Stimulated activated CD8-positive, alpha-beta memory T cell treated with anti-CD3 and anti-CD28 coated beads, Interleukin-12 subunit alpha, Interleukin-12 subunit beta, amount 100 ng/mL, for 4 hours (primary cell): Measurements from ENCODE around the gene COL20A1.
"Not testable (repeated sequence)": the region's sequence is repeated elsewhere in the genome, so short reads cannot be mapped to it uniquely, and the experiment has no call there.

Experiments used
- DNase-seq: peaks from one replicate; pipeline ENCODE4 v3.0.0-alpha.2; 2020; ENCODE audit warnings: low read depth

COL20A1 gene

DNA sequence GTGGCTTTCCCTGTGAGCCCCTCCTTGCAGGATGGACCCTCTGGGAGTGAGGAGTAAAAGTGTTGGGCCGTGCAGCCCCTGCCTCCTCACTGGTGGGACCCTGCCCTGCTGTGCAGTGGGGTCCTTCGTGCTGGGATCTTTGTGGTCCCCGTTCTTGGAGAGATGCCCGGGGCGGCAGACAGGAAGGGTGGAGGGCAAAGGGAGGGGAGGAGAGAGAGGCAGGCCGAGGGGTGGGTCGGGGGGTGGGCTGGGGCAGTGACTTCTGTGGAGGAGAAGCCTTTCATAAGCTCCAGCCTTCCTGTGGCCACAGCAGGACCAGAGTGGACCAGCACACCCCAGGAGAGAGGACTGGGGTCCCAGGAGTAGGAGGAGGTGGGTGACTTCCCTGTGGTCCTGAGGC lies at the start of gene COL20A1:
TSS of gene COL20A1 (plus strand) at position 283 of the 400 bp plus-strand sequence. CDS start 1,922 bp downstream, outside the sequence.
- DNase-seq: no peak

DNA sequence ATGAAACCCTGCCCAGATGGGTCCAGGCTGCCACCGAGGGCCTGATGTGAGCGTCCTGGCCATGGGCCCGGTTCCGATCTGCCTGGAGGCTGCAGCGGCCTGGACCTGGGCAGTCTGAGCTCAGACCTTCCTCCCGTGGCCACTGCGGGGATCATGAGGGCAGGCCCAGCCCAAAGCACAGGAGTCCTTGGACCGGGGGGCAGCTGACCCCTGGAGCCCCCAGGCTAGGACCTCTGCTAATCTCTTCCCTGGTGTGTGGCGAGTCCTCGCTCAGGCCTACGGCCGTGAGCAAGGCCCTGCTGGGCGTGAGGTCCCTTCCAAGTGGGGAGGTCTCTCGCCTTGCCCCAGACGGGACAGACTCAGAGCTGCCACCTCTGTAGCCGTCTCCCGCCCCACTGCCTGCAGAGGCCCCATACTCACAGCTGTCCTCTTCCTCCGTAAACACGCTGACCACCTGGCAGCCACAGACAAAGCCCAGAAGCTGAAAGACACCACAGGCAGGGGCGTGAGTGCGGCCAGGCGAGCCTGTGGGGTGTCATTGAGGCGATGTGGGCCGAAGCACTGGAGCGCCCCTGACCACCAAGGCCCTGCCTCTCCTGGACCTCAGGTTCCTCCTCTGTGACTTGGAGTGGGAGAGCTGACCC lies 49.3 kb upstream of the COL20A1 start:
- DNase-seq: no peak

GRCh38 chr20:63244468-63244867 lies 48.5 kb upstream of the COL20A1 start:
- no peak for DNase-seq

- DNase-seq: no peak
These were observed 46.3 kb upstream of the COL20A1 start for GRCh38 chr20:63246490-63247288.

GRCh38 chr20:63247671-63248228 lies 45.2 kb upstream of the COL20A1 start:
- DNase-seq: no peak

GRCh38 chr20:63248835-63249591 lies 44.0 kb upstream of the COL20A1 start:
- DNase-seq: no peak

DNA sequence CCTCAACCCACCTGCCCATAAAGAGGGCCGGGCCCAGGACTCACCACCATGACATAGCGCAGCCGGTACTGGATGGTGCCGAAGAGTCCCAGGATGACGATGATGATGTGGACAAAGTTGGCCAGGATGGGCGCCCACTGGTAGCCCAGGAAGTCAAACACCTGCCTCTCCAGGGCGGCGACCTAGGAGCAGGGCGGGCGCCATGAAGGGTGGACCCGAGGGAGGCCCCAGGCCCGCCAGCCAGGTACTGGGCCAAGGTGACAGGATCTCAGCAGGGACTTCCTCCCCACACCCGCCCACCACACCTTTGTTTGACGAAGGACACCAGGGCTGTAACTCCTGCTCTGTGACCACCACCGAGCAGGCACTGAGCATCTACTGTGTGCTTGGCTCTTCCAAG lies 43.1 kb upstream of the COL20A1 start:
- no peak for DNase-seq

GRCh38 chr20:63251350-63251749 lies 41.6 kb upstream of the COL20A1 start:
- DNase-seq: not testable (repeated sequence)

DNA sequence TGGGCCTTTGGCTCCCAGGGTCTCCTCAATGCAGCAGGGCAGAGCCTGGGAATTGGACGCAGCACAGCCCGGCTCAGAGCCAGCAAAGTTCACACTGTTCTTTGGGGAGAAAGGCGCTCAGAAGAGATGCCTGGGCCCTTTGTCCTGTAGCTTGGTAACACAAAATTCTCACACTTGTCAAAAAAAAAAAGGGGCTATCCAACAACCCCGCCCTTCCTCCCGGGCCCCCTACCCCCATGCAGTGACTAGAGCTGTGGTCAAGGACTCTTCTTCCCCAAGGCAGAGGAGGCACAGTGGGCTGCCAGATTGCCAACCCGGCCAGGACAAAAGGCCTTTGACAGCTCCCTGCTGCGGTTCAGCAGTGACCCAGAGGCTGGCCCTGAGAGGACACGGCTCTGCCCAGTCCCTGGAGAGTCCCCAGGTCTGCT lies 40.7 kb upstream of the COL20A1 start:
- DNase-seq: no peak

DNA sequence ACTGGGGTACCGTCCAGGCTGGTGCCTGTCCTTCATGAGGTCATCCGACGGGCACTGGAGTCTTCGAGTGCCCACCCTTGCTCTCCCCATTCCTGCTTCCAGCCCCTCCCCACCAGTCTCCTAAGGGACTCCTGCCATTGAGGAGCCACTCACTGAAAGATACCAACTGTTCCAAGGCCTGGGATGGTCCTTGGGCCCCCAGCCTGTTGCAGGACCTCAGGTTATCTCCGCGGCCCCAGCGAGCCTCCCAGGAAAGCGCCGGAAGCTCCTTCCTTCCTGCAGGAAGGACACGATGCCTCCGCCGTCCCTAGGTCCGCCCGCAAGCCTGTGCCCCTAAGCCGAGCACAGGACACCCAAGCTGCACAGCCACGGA lies 39.9 kb upstream of the COL20A1 start:
- DNase-seq: no peak

- DNase-seq: no peak
These were observed 39.4 kb upstream of the COL20A1 start for GRCh38 chr20:63253438-63254231.

- DNase-seq: no peak
These were observed 38.8 kb upstream of the COL20A1 start, which contains the start of gene NKAIN4 for GRCh38 chr20:63254232-63254605. NKAIN4 (minus strand) TSS chr20:63254463; CDS start chr20:63254450, 13 bp downstream.

DNA sequence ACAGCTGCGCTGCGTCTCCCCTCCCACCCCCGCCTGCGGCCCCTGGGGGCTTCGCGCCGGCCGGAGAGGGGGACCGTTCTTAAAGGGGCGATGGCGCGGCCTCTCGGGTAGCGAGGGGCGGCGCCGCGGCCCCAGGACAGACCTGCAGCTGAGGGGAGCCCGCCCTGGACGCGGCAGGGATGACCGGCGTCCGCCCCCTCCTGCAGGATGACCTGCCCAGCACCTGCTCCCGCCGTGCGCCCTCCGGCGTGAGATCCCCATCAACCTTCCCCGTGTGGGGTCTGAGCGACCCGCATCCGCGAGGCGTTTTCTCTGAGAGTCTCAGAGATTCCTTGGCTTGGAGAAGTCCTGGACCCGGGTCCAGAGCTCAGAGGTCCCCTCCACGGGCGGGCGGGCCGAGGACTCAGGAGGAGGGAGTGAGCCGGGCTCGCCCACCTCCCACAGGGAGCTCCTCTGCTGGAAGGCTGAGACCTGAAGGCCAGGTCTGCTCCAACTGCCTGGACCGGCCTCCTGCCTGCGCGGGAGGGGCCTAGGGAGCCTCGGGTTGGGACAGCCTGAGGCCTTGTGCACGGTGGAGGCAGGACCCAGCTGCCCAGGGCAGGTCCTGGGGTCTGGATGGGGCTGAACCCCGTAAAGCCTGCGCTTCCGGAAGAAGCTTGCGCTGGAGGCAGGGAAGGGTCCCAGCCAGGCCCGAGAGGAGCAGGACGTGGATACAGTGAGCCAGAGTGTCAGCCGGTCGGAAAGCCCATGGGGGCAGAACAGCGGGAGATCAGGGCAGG lies 38.2 kb upstream of the COL20A1 start:
- DNase-seq: no peak

- no peak for DNase-seq
These were observed 36.9 kb upstream of the COL20A1 start for GRCh38 chr20:63255931-63256704.

GRCh38 chr20:63256954-63257353 lies 36.0 kb upstream of the COL20A1 start:
- DNase-seq: no peak

DNA sequence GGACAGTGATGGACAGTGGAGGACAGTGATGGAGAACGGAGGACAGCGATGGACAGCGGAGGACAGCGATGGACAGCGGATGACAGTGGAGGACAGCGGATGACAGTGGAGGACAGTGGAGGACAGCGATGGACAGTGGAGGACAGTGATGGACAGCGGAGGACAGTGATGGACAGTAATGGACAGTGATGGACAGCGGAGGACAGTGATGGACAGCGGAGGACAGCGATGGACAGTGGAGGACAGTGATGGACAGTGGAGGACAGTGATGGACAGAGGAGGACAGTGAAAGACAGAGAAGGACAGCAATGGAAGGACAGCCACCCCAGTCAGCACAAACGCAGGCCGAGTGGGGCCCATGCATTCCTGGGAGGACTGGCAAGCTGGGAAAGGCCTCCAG lies 35.4 kb upstream of the COL20A1 start:
- no peak for DNase-seq

GRCh38 chr20:63258781-63259180 lies 34.2 kb upstream of the COL20A1 start:
- DNase-seq: no peak

DNA sequence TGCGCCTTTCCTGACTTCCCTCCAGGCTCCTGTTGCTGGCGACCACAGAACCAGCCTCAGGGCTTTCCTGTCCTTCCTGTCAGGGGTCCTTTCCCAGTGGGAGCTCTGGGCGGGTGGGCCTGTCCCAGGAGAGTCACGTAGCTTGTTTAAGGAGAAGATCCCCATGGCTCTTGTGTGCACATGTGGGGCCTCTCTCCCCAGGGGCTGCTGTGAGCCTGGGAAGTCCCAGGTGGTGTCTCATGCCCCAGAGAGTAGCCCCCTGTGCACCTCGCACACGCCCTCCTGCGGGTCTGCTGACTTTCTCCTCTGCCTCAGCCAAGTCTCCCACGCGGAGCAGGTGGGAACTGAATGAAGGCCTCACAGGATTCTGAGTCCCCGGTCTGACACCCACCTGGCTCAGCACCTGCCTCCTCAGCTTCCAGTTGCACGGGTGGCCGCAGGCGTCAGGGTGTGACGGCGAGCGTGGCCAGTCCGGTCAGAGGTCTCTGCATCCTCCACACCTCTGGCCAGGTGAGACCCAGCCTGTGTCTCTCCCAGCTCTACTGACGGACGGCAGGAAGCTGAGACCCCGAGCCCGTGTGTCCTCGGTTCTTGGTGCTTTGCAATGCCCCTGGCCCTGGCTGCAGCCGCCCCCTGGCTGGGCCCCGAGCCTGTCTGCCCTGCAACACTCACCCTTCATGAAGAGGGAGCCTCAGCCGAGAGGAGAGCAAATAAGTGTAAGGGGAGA lies 33.1 kb upstream of the COL20A1 start:
- DNase-seq: no peak

- DNase-seq: no peak
These were observed 32.5 kb upstream of the COL20A1 start for GRCh38 chr20:63260521-63260920.
